WTC11 (cell line): Measurements from ENCODE around the gene FNDC1. TPM values are rescaled to one million over a fixed set of nuclear protein-coding genes. Genes with fewer than 3 reads are reported as not detected.

Experiments used
- ATAC-seq: fragments of 200-7000 bp; cut with Tn5 transposase; 2 replicates; pipeline ENCODE4 v1.10.0; 2021; ENCODE audit warnings: mild to moderate bottlenecking, moderate library complexity
- CTCF ChIA-PET: fragments of 300-600 bp; sonication (Branson Sonifier 250); formaldehyde crosslinking; loops from one replicate; lab custom pipeline; 2021; ENCODE audit warnings: antibody characterized with exemption; lab: Charles Lee
- POLR2A ChIA-PET: fragments of 350-600 bp; sonication (Branson Sonifier 250); formaldehyde crosslinking; loops from one replicate; lab custom pipeline; 2021; ENCODE audit warnings: antibody characterized with exemption; lab: Charles Lee
- DNase-seq: peaks from one replicate; pipeline ENCODE4 v3.0.0; 2021; ENCODE audit warnings: low spot score
- H3K27ac Mint-ChIP-seq: 2 replicates; pipeline ENCODE4 v1.8.0; 2021; ENCODE audit warnings: mixed read lengths
- H3K27me3 Mint-ChIP-seq: 2 replicates; pipeline ENCODE4 v1.8.0; 2021; ENCODE audit warnings: low read depth, mild to moderate bottlenecking, moderate library complexity, mixed read lengths
- H3K36me3 Mint-ChIP-seq: 2 replicates; pipeline ENCODE4 v1.8.0; 2021; ENCODE audit warnings: mixed read lengths
- H3K4me1 Mint-ChIP-seq: 2 replicates; pipeline ENCODE4 v1.8.0; 2022; ENCODE audit warnings: mixed read lengths
- H3K4me3 Mint-ChIP-seq: 2 replicates; pipeline ENCODE4 v1.8.0; 2021; ENCODE audit warnings: mild to moderate bottlenecking, moderate library complexity, mixed read lengths
- H3K9me3 Mint-ChIP-seq: 2 replicates; pipeline ENCODE4 v1.8.0; 2021; ENCODE audit warnings: mixed read lengths
- AFF4 ChIP-seq: sonication (generic); formaldehyde crosslinking; IDR thresholded peaks from 2 replicates; pipeline ENCODE4 v1.8.1; 2023; ENCODE audit warnings: mild to moderate bottlenecking, missing genetic modification reagents, borderline replicate concordance
- ATF1 ChIP-seq: sonication (generic); formaldehyde crosslinking; IDR thresholded peaks from 2 replicates; pipeline ENCODE4 v1.8.1; 2023; ENCODE audit warnings: mild to moderate bottlenecking, moderate library complexity, missing genetic modification reagents
- CBFB ChIP-seq: sonication (generic); formaldehyde crosslinking; IDR thresholded peaks from 2 replicates; pipeline ENCODE4 v1.8.1; 2022; ENCODE audit warnings: mild to moderate bottlenecking, low read depth, missing genetic modification reagents
- CDX4 ChIP-seq: fragments of 250-450 bp; sonication (Bioruptor Pico); IDR thresholded peaks from 2 replicates; pipeline ENCODE4 v1.9.0; 2021; ENCODE audit warnings: moderate library complexity, mild to moderate bottlenecking, inconsistent platforms, borderline replicate concordance
- EMX1 ChIP-seq: fragments of 250-450 bp; sonication (Bioruptor Pico); IDR thresholded peaks from 2 replicates; pipeline ENCODE4 v1.8.0; 2021; ENCODE audit warnings: mild to moderate bottlenecking
- ETV6 ChIP-seq: sonication (generic); formaldehyde crosslinking; IDR thresholded peaks from 2 replicates; pipeline ENCODE4 v1.8.1; 2022; ENCODE audit warnings: mild to moderate bottlenecking, missing genetic modification reagents
- FOXP1 ChIP-seq: sonication (generic); formaldehyde crosslinking; IDR thresholded peaks from 2 replicates; pipeline ENCODE4 v1.8.0; 2022; ENCODE audit warnings: missing genetic modification reagents, mild to moderate bottlenecking, moderate library complexity, borderline replicate concordance
- IRF2 ChIP-seq: sonication (generic); formaldehyde crosslinking; IDR thresholded peaks from 2 replicates; pipeline ENCODE4 v1.8.0; 2022; ENCODE audit warnings: low read depth, missing genetic modification reagents, borderline replicate concordance
- JAZF1 ChIP-seq: fragments of 250-450 bp; sonication (Bioruptor Pico); IDR thresholded peaks from 2 replicates; pipeline ENCODE4 v1.9.0; 2021; ENCODE audit warnings: moderate library complexity, mild to moderate bottlenecking, inconsistent platforms
- MLX ChIP-seq: sonication (generic); formaldehyde crosslinking; IDR thresholded peaks from 2 replicates; pipeline ENCODE4 v1.8.1; 2023; ENCODE audit warnings: mild to moderate bottlenecking, missing genetic modification reagents, moderate library complexity
- MYBL2 ChIP-seq: sonication (generic); formaldehyde crosslinking; IDR thresholded peaks from 2 replicates; pipeline ENCODE4 v1.8.1; 2023; ENCODE audit warnings: mild to moderate bottlenecking, moderate library complexity, missing genetic modification reagents
- NR1H2 ChIP-seq: sonication (generic); formaldehyde crosslinking; IDR thresholded peaks from 2 replicates; pipeline ENCODE4 v1.9.0; 2021; ENCODE audit warnings: mild to moderate bottlenecking, moderate library complexity, missing genetic modification reagents
- NR2C2 ChIP-seq: sonication (generic); formaldehyde crosslinking; IDR thresholded peaks from 2 replicates; pipeline ENCODE4 v1.8.0; 2022; ENCODE audit warnings: mild to moderate bottlenecking, missing genetic modification reagents
- RORB ChIP-seq: fragments of 250-450 bp; sonication (Bioruptor Pico); IDR thresholded peaks from 2 replicates; pipeline ENCODE4 v1.9.0; 2021; ENCODE audit warnings: mild to moderate bottlenecking
- SP1 ChIP-seq: sonication (generic); formaldehyde crosslinking; conservative IDR thresholded peaks from 2 replicates; pipeline ENCODE4 v1.8.1; 2022; ENCODE audit warnings: missing genetic modification reagents
- USF2 ChIP-seq: sonication (generic); formaldehyde crosslinking; IDR thresholded peaks from 2 replicates; pipeline ENCODE4 v1.8.1; 2023; ENCODE audit warnings: mild to moderate bottlenecking, missing genetic modification reagents, moderate library complexity
- ZBTB21 ChIP-seq: sonication (generic); formaldehyde crosslinking; IDR thresholded peaks from 2 replicates; pipeline ENCODE4 v1.8.1; 2023; ENCODE audit warnings: mild to moderate bottlenecking, missing genetic modification reagents, borderline replicate concordance
- ZNF138 ChIP-seq: sonication (generic); formaldehyde crosslinking; conservative IDR thresholded peaks from 2 replicates; pipeline ENCODE4 v1.8.1; 2022; ENCODE audit warnings: mild to moderate bottlenecking, moderate library complexity, missing genetic modification reagents
- ZNF219 ChIP-seq: sonication (generic); formaldehyde crosslinking; IDR thresholded peaks from 2 replicates; pipeline ENCODE4 v1.8.0; 2023; ENCODE audit warnings: missing genetic modification reagents, mild to moderate bottlenecking, borderline replicate concordance
- ZNF532 ChIP-seq: fragments of 250-450 bp; sonication (Bioruptor Pico); IDR thresholded peaks from 2 replicates; pipeline ENCODE4 v1.9.0; 2021; ENCODE audit warnings: mild to moderate bottlenecking, borderline replicate concordance
- ZNF671 ChIP-seq: fragments of 250-450 bp; sonication (Bioruptor Pico); IDR thresholded peaks from 2 replicates; pipeline ENCODE4 v1.8.0; 2021; ENCODE audit warnings: mild to moderate bottlenecking
- total RNA-seq: library from RNA; stranded (reverse); gene quantifications from 3 replicates; pipeline ENCODE4 v1.2.3, GENCODE V29; 2021

The FNDC1 gene
- total RNA-seq, 1 experiment from 2014 or later, result 0.44 TPM

- TF ChIP-seq ATF1, result no peak
- no peak for TF ChIP-seq ZNF532 (CRISPR knock-in tag)
- no peak for TF ChIP-seq FOXP1 (CRISPR knock-in tag)
Measured at GRCh38 chr6:159224452-159224851, 55.3 kb downstream of the FNDC1 start (continued).

- TF ChIP-seq NR1H2 (no peak), JAZF1 (no peak)
- POLR2A ChIA-PET, result no interaction called here
- CTCF ChIA-PET, result no interaction called here
- no peaks in the 10 kb centered on the region for H3K36me3 Mint-ChIP-seq
- no peak overlapping the region for H3K27ac Mint-ChIP-seq
- DNase-seq, result no peak
- H3K4me1 Mint-ChIP-seq, result no peaks in the 10 kb centered on the region
- peaks cover 29% of the 10 kb centered on the region for H3K27me3 Mint-ChIP-seq
- ATAC-seq, result no peak
- H3K9me3 Mint-ChIP-seq, result no peaks in the 10 kb centered on the region
- H3K4me3 Mint-ChIP-seq, result no peak overlapping the region
Measured at GRCh38 chr6:159229651-159230051, 60.5 kb downstream of the FNDC1 start.

- ChIA-PET CTCF (interaction anchor here (0.6 to 3.1 kb wide), 6 partner anchors 15 to 1660 kb away, joined by 3 to 23 read pairs (median 3); no protein-coding TSS in a partner anchor), POLR2A (no interaction called here)
- DNase-seq, result no peak
- ATAC-seq, result no peak
- no peaks in the 10 kb centered on the region for H3K36me3 Mint-ChIP-seq
- no peaks in the 10 kb centered on the region for H3K9me3 Mint-ChIP-seq
- TF ChIP-seq ZNF138 (CRISPR knock-in tag), result no peak
- TF ChIP-seq ETV6 (CRISPR knock-in tag), result no peak
- no peak for TF ChIP-seq ATF1
- TF ChIP-seq ZBTB21, result no peak
- TF ChIP-seq ZNF219, result no peak
- TF ChIP-seq AFF4 (CRISPR knock-in tag), result no peak
- TF ChIP-seq MLX (CRISPR knock-in tag), result no peak
- H3K27ac Mint-ChIP-seq, result no peak overlapping the region
- H3K27me3 Mint-ChIP-seq, result peaks cover 44% of the 10 kb centered on the region
- no peaks in the 10 kb centered on the region for H3K4me1 Mint-ChIP-seq
- no peak overlapping the region for H3K4me3 Mint-ChIP-seq
Measured at GRCh38 chr6:159232106-159232645, 63.0 kb downstream of the FNDC1 start.

DNA sequence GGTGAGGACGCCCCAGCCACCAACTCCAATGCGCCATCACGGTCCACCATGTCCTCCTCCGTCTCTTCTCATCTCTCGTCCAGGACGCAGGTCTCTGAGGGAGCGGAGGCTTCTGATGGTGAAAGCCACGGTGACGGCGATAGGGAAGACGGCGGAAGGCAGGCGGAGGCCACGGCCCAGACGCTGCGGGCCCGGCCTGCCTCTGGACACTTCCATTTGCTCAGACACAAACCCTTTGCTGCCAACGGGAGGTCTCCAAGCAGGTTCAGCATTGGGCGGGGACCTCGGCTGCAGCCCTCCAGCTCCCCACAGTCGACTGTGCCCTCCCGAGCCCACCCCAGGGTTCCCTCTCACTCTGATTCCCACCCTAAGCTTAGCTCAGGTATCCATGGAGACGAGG, 63.6 kb downstream of the FNDC1 start:
- H3K27ac Mint-ChIP-seq, result no peak overlapping the region
- peak overlapping the region; percentile 51; the same call in 1 of the 2 replicates for H3K4me3 Mint-ChIP-seq
- POLR2A ChIA-PET, result no interaction called here
- no peak for ATAC-seq
- H3K9me3 Mint-ChIP-seq, result no peaks in the 10 kb centered on the region
- no peak for DNase-seq
- CTCF ChIA-PET, result interaction anchor here (0.6 to 3.1 kb wide), 6 partner anchors 15 to 1661 kb away, joined by 3 to 23 read pairs (median 3); no protein-coding TSS in a partner anchor
- peaks cover 44% of the 10 kb centered on the region for H3K27me3 Mint-ChIP-seq
- no peaks in the 10 kb centered on the region for H3K36me3 Mint-ChIP-seq
- no peaks in the 10 kb centered on the region for H3K4me1 Mint-ChIP-seq
- TF ChIP-seq USF2, result no peak
- TF ChIP-seq CDX4, result no peak
- TF ChIP-seq NR2C2 (CRISPR knock-in tag), result no peak
- no peak for TF ChIP-seq EMX1 (CRISPR knock-in tag)
- TF ChIP-seq ZNF671 (CRISPR knock-in tag), result no peak
- no peak for TF ChIP-seq RORB
- TF ChIP-seq IRF2, result no peak
- no peak for TF ChIP-seq ZNF138 (CRISPR knock-in tag)
- no peak for TF ChIP-seq CBFB
- no peak for TF ChIP-seq SP1 (CRISPR knock-in tag)
- TF ChIP-seq MYBL2 (CRISPR knock-in tag), result no peak
